ENCODE data around the gene CSF3R. TPM values are rescaled to one million over a fixed set of nuclear protein-coding genes. Genes with fewer than 3 reads are reported as not detected.
"Not testable (repeated sequence)": the region's sequence is repeated elsewhere in the genome, so short reads cannot be mapped to it uniquely, and the experiment has no call there.

CSF3R gene
- total RNA-seq, 1 donor from 2014 or later, result 3.1 TPM

- Histone ChIP-seq H3K27me3 (no peaks in the 10 kb centered on the region), H3K27ac (no peak overlapping the region), H3K4me1 (no peaks in the 10 kb centered on the region), H3K36me3 (no peaks in the 10 kb centered on the region), H3K4me3 (no peak overlapping the region), H3K9me3 (no peaks in the 10 kb centered on the region)
- no peak for TF ChIP-seq CTCF (IDR thresholded peaks at IDR 0.05)
- intact Hi-C loops (cut with DNase I), result no loop called here
- DNase-seq (ENCODE audit: low spot score in 2 of 2), result no peak
Measured at GRCh38 chr1:36503159-36503558, 20.4 kb upstream of the CSF3R start.

- intact Hi-C loops (cut with DNase I), result no loop called here
- no peak for DNase-seq (ENCODE audit: low spot score in 2 of 2)
Measured at GRCh38 chr1:36502616-36503015, 19.9 kb upstream of the CSF3R start.

GRCh38 chr1:36501911-36502310 lies 19.2 kb upstream of the CSF3R start:
- H3K36me3 ChIP-seq; H3K27me3 ChIP-seq; H3K4me3 ChIP-seq; DNase-seq (ENCODE audit: low spot score in 2 of 2); intact Hi-C loops (cut with DNase I); H3K4me1 ChIP-seq; H3K27ac ChIP-seq; H3K9me3 ChIP-seq: not testable (repeated sequence)

More at GRCh38 chr1:36502616-36503015, 19.9 kb upstream of the CSF3R start:
- Histone ChIP-seq H3K9me3 (no peaks in the 10 kb centered on the region), H3K27ac (no peak overlapping the region), H3K4me1 (no peaks in the 10 kb centered on the region), H3K4me3 (no peak overlapping the region), H3K36me3 (no peaks in the 10 kb centered on the region), H3K27me3 (no peaks in the 10 kb centered on the region)
- no peak for TF ChIP-seq CTCF (IDR thresholded peaks at IDR 0.05)

GRCh38 chr1:36497207-36497606 lies 14.5 kb upstream of the CSF3R start:
- H3K4me1 ChIP-seq, result no peaks in the 10 kb centered on the region
- no peak for TF ChIP-seq CTCF (IDR thresholded peaks at IDR 0.05)

GRCh38 chr1:36494971-36495370 lies 12.3 kb upstream of the CSF3R start:
- H3K4me1 ChIP-seq, result no peaks in the 10 kb centered on the region
- intact Hi-C loops (cut with DNase I), result no loop called here
- no peaks in the 10 kb centered on the region for H3K36me3 ChIP-seq
- no peaks in the 10 kb centered on the region for H3K9me3 ChIP-seq
- no peak for TF ChIP-seq CTCF (IDR thresholded peaks at IDR 0.05)
- no peak for DNase-seq (ENCODE audit: low spot score in 2 of 2)
- no peak overlapping the region for H3K27ac ChIP-seq
- no peaks in the 10 kb centered on the region for H3K27me3 ChIP-seq
- H3K4me3 ChIP-seq, result no peak overlapping the region

More at GRCh38 chr1:36497207-36497606, 14.5 kb upstream of the CSF3R start:
- no peak for DNase-seq (ENCODE audit: low spot score in 2 of 2)
- intact Hi-C loops (cut with DNase I), result no loop called here
- H3K27me3 ChIP-seq, result no peaks in the 10 kb centered on the region
- no peak overlapping the region for H3K4me3 ChIP-seq
- no peaks in the 10 kb centered on the region for H3K9me3 ChIP-seq
- H3K36me3 ChIP-seq, result no peaks in the 10 kb centered on the region
- H3K27ac ChIP-seq, result no peak overlapping the region

GRCh38 chr1:36493524-36493923 lies 10.8 kb upstream of the CSF3R start:
- no peak overlapping the region for H3K27ac ChIP-seq
- no peaks in the 10 kb centered on the region for H3K9me3 ChIP-seq
- no peak for TF ChIP-seq CTCF (IDR thresholded peaks at IDR 0.05)
- no peak overlapping the region for H3K4me3 ChIP-seq
- intact Hi-C loops (cut with DNase I), result no loop called here
- no peaks in the 10 kb centered on the region for H3K4me1 ChIP-seq
- no peaks in the 10 kb centered on the region for H3K36me3 ChIP-seq
- no peaks in the 10 kb centered on the region for H3K27me3 ChIP-seq
- no peak for DNase-seq (ENCODE audit: low spot score in 2 of 2)

All from ascending aorta (tissue), 2 donors.